Kidney epithelial cell (primary cell): ENCODE data around the gene BUB3. TPM values are rescaled to one million over a fixed set of nuclear protein-coding genes. Genes with fewer than 3 reads are reported as not detected.

Experiments
- DNase-seq: peaks from one replicate; pipeline ENCODE4 v3.0.0-alpha.2; 2010; ENCODE audit warnings: low read depth
- H3K27me3 ChIP-seq: 2 replicates; pipeline ENCODE4 v1.6.0; 2011; ENCODE audit warnings: low read length; ENCODE audit not compliant: control insufficient read depth, insufficient read depth
- H3K36me3 ChIP-seq: 2 replicates; pipeline ENCODE4 v1.5.1; 2011; ENCODE audit warnings: low read length; ENCODE audit not compliant: control insufficient read depth, insufficient read depth
- H3K4me3 ChIP-seq: 2 replicates; pipeline ENCODE4 v1.5.1; 2011; ENCODE audit warnings: low read depth, mild to moderate bottlenecking, control low read depth, low read length
- total RNA-seq: library from RNA; depleted of rRNA; stranded (reverse); fragments of >200 nt; gene quantifications from 2 replicates; pipeline ENCODE4 v1.2.3, GENCODE V29; 2015
- TF ChIP-seq, protein P1 (sequence below): IDR thresholded peaks from 2 replicates; pipeline ENCODE4 v1.5.1; 2011; ENCODE audit warnings: mild to moderate bottlenecking, moderate library complexity, low read length, control low read depth, inconsistent platforms; ENCODE audit not compliant: insufficient read depth, poor library complexity, severe bottlenecking

The BUB3 gene
- total RNA-seq, 1 donor from 2014 or later = 153 TPM

DNA sequence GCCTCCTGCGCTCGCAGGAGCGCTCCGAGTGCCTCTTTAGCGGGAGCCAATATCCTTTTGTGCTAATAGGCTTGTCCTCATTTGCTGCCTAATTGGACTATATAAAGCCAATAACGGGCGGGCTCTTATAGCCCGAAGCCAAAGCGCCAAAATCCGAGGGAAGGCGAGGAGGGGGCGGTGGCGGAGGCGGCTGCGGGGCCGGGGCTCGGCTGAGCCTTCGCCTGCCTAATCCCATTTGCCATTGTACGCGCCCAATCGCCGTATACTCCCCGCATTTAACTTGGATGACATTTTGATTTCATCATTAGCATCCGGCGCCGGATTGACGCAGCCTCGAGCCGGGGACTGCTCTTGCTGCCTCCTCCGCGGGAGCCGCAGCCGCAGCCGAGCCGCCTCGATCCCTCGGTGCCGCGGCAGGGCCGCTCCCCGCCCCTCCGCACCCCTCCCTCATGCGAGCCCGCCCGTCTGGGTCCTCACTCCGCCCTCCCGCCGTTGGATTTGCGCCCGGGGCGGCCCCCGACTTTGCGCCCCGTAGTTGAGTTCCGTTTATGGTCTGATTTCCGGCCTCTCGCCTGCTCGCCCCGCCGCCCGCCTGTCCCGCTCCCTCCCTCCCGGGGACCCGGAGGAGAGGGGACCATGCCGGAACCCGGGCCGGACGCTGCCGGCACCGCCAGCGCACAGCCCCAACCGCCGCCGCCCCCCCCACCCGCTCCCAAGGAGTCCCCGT lies 18.6 kb upstream of the BUB3 start, which contains the start of gene HMX3:
Gene HMX3, plus strand, starts transcription at position 556 of the 727 bp plus-strand sequence. Its CDS starts 81 bp downstream, at position 637.
- no peak within 1 kb of the TSS for H3K4me3 ChIP-seq
- TF ChIP-seq, protein P1, sequence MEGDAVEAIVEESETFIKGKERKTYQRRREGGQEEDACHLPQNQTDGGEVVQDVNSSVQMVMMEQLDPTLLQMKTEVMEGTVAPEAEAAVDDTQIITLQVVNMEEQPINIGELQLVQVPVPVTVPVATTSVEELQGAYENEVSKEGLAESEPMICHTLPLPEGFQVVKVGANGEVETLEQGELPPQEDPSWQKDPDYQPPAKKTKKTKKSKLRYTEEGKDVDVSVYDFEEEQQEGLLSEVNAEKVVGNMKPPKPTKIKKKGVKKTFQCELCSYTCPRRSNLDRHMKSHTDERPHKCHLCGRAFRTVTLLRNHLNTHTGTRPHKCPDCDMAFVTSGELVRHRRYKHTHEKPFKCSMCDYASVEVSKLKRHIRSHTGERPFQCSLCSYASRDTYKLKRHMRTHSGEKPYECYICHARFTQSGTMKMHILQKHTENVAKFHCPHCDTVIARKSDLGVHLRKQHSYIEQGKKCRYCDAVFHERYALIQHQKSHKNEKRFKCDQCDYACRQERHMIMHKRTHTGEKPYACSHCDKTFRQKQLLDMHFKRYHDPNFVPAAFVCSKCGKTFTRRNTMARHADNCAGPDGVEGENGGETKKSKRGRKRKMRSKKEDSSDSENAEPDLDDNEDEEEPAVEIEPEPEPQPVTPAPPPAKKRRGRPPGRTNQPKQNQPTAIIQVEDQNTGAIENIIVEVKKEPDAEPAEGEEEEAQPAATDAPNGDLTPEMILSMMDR = no peak
- no peaks in the 10 kb centered on the region for H3K36me3 ChIP-seq
- DNase-seq = no peak
- peaks cover 92% of the 10 kb centered on the region for H3K27me3 ChIP-seq

DNA sequence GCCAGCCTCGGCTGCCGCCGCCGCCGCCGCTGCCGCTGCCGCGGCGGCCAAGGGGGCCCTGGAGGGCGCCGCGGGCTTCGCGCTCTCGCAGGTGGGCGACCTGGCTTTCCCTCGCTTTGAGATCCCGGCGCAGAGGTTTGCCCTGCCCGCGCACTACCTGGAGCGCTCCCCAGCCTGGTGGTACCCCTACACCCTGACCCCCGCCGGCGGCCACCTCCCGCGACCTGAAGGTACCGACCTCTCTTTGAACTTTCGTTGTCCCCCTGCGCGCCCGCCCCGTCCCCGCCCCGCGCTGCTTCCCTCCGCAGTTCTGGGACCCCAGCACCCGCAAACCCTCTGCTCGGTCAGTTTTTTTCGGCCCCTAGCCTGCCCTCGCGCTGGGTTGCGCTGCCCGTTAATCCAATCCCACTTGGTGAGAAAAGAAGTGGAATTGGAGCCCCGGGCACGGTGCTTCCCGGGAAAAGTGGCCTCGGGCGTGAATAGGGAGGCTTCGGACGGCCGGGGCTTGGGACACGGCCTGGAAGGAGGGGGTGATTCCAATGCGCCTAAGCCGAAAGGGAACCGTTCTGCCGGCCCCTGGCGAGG lies 17.9 kb upstream of the BUB3 start:
- Histone ChIP-seq H3K4me3 (no peak overlapping the region), H3K27me3 (peaks cover 95% of the 10 kb centered on the region), H3K36me3 (no peaks in the 10 kb centered on the region)
- no peak for DNase-seq
- TF ChIP-seq, protein P1 = no peak

DNA sequence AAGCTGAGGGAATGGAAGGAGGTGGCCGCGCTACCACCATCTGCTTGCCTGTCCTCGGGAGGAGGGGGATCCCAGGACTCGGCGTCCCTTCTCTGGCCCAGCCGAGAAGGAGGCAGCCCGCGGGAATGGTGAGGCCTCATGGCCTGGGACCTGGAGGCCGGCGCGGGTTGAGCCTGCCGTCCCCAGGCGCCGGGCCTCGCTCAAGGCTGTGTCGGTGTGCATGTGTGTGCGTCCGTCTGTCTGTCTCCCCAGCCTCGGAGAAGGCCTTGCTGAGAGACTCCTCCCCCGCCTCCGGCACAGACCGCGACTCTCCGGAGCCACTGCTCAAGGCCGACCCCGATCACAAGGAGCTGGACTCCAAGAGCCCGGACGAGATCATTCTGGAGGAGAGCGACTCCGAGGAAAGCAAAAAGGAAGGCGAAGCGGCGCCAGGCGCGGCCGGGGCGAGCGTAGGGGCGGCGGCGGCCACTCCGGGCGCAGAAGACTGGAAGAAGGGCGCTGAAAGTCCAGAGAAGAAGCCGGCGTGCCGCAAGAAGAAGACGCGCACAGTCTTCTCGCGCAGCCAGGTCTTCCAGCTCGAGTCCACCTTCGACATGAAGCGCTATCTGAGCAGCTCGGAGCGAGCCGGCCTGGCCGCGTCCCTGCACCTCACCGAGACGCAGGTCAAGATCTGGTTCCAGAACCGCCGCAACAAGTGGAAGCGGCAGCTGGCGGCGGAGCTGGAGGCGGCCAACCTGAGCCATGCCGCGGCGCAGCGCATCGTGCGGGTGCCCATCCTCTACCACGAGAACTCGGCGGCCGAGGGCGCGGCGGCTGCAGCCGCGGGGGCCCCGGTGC lies 17.2 kb upstream of the BUB3 start:
- H3K27me3 ChIP-seq = peaks cover 96% of the 10 kb centered on the region
- no peak overlapping the region for H3K4me3 ChIP-seq
- no peak for DNase-seq
- TF ChIP-seq, protein P1 = no peak
- no peaks in the 10 kb centered on the region for H3K36me3 ChIP-seq

DNA sequence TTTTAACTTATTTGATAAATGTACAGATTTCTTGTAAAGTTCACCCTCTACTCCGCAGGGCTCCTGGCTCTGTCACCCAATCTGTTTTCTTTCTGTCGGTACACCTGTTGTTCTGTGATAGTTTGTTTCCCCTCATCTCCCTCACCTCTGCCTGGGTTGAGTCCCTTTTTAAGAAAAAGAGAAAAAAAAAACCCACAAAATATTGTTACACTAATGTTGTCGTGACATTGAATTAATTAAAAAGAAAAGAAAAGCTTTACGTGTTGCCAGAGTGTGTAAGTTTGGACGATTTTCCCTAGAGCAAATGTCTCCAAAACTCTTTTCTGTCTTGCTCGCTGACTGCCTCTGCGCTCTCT lies 15.1 kb upstream of the BUB3 start:
- TF ChIP-seq, protein P1 = no peak
- Histone ChIP-seq H3K36me3 (no peaks in the 10 kb centered on the region), H3K27me3 (peaks cover 95% of the 10 kb centered on the region), H3K4me3 (no peak overlapping the region)
- no peak for DNase-seq

DNA sequence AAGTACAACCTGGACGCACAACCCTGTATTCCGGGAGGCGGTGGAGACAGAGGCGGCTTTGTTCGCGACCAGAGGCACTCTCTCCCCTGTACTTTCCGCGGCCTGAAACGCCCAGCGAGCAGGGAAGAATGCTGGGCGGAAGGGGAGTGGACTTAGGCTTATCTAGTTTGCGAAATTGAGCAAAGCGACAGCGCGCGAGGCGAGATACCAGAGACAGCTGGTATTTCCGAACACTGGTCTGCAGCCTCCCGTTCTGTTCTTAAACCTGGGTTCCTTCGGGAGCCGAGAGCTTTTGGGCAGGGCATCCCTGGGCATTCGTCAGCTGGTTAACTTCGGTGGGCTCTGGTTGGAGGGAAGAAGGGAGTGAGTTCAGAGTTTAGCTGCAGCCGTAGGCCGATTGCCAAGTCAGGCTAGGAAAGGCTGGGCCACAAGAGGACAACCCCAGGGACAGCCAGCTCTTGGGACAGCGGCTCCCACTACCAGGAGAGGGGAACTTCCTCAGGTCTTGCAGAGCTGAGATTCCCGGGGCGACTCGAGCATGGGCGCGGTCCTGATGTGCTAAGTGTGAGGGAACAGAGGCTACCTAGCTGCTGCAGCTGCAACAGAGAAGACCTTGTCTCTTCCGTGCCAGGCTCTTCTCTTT lies 14.6 kb upstream of the BUB3 start:
- TF ChIP-seq, protein P1 = no peak
- H3K27me3 ChIP-seq = peaks cover 95% of the 10 kb centered on the region
- H3K4me3 ChIP-seq = no peak overlapping the region
- H3K36me3 ChIP-seq = no peaks in the 10 kb centered on the region
- no peak for DNase-seq
